Right renal cortex interstitium (tissue), 3 donors: ENCODE data around the gene GLIPR2. TPM values are rescaled to one million over a fixed set of nuclear protein-coding genes. Genes with fewer than 3 reads are reported as not detected.
A peak's percentile ranks its signal among the peaks of the same experiment; 100 is the strongest.

ENCODE experiments used
- DNase-seq, 3 donors: peaks; one replicate each; pipeline ENCODE4 v3.0.0-alpha.2; 2013; ENCODE audit warnings: low read depth in 3 of 3, low spot score in 2 of 3
- polyA plus RNA-seq, 3 donors: library from polyadenylated mRNA; unstranded; fragments of 120-200 nt; gene quantifications; one replicate each; pipeline ENCODE4 v1.2.1, GENCODE V29; 2013; ENCODE audit not compliant: insufficient read length in 3 of 3

Gene GLIPR2
- polyA plus RNA-seq, 3 donors, result 33.9 to 40.8 (median 40.0) TPM

- DNase-seq, result peak; percentile 91 to 95 (median 95)
Measured at GRCh38 chr9:36190388-36191289, 54.1 kb downstream of the GLIPR2 start, which contains the start of gene CLTA. Gene CLTA, plus strand, starts transcription at chr9:36190921. Its CDS starts 136 bp downstream, at chr9:36191057.

GRCh38 chr9:36191290-36191645 lies 54.7 kb downstream of the GLIPR2 start:
- no peak for DNase-seq

GRCh38 chr9:36191686-36192085 lies 55.2 kb downstream of the GLIPR2 start:
- no peak for DNase-seq

- no peak for DNase-seq
Measured at GRCh38 chr9:36192196-36192595, 55.7 kb downstream of the GLIPR2 start.

- no peak for DNase-seq
Measured at GRCh38 chr9:36193023-36193422, 56.5 kb downstream of the GLIPR2 start.

GRCh38 chr9:36194326-36195000 lies 57.9 kb downstream of the GLIPR2 start:
- no peak for DNase-seq

GRCh38 chr9:36204906-36205547 lies 68.5 kb downstream of the GLIPR2 start:
- no peak for DNase-seq

- no peak for DNase-seq
Measured at GRCh38 chr9:36207016-36207415, 70.5 kb downstream of the GLIPR2 start.

GRCh38 chr9:36207546-36208012 lies 71.0 kb downstream of the GLIPR2 start:
- no peak for DNase-seq

- DNase-seq, result no peak
Measured at GRCh38 chr9:36208521-36209253, 72.2 kb downstream of the GLIPR2 start.

GRCh38 chr9:36210722-36211121 lies 74.2 kb downstream of the GLIPR2 start:
- no peak for DNase-seq

GRCh38 chr9:36211510-36211909 lies 75.0 kb downstream of the GLIPR2 start:
- DNase-seq, result no peak

- no peak for DNase-seq
Measured at GRCh38 chr9:36213387-36213786, 76.9 kb downstream of the GLIPR2 start.

Other genes with a start within 250 kb of the GLIPR2 start
- under 1 TPM in 2 of 3 donors, not detected in 1; 0.12 to 0.55 TPM for gene HRCT1, start 230.5 kb upstream of the GLIPR2 start, polyA plus RNA-seq
- gene SPAAR, start 227.2 kb upstream of the GLIPR2 start, polyA plus RNA-seq, result 1 to 10 TPM; 1.4 to 1.5 (median 1.5) TPM
- gene OR2S2, start 178.6 kb upstream of the GLIPR2 start, polyA plus RNA-seq, result not detected
- gene RECK, start 99.8 kb upstream of the GLIPR2 start, polyA plus RNA-seq, result 10 to 100 TPM; 29.2 to 30.2 (median 29.4) TPM
- gene CCIN, start 32.7 kb downstream of the GLIPR2 start, polyA plus RNA-seq, result under 1 TPM; 0.39 to 0.46 (median 0.40) TPM
- gene CLTA, start 54.2 kb downstream of the GLIPR2 start, polyA plus RNA-seq, result 100 to 1,000 TPM; 293 to 321 (median 302) TPM
- gene GNE, start 121.7 kb downstream of the GLIPR2 start, polyA plus RNA-seq, result 10 to 100 TPM; 18.5 to 20.3 (median 19.7) TPM